ENCODE measurements around the gene SURF6.
"Not testable (repeated sequence)": the region's sequence is repeated elsewhere in the genome, so short reads cannot be mapped to it uniquely, and the experiment has no call there.

Gene SURF6

GRCh38 chr9:133346021-133346785 lies 10.2 kb upstream of the SURF6 start:
- no peak for DNase-seq

- no peak for DNase-seq
Measured at GRCh38 chr9:133345596-133345995, 9.6 kb upstream of the SURF6 start.

- DNase-seq: no peak
Measured at GRCh38 chr9:133344979-133345378, 9.0 kb upstream of the SURF6 start.

GRCh38 chr9:133344071-133344470 lies 8.1 kb upstream of the SURF6 start:
- DNase-seq: no peak

GRCh38 chr9:133342570-133342969 lies 6.6 kb upstream of the SURF6 start:
- no peak for DNase-seq

- DNase-seq: no peak
Measured at GRCh38 chr9:133342069-133342406, 6.0 kb upstream of the SURF6 start.

GRCh38 chr9:133341369-133342068 lies 5.5 kb upstream of the SURF6 start:
- no peak for DNase-seq

GRCh38 chr9:133340916-133341315 lies 4.9 kb upstream of the SURF6 start:
- no peak for DNase-seq

- DNase-seq: no peak
Measured at GRCh38 chr9:133340256-133340655, 4.3 kb upstream of the SURF6 start.

GRCh38 chr9:133339641-133340040 lies 3.7 kb upstream of the SURF6 start:
- DNase-seq: no peak

- DNase-seq: not testable (repeated sequence)
Measured at GRCh38 chr9:133334888-133335287, 1.1 kb downstream of the SURF6 start.

GRCh38 chr9:133334161-133334560 lies 1.8 kb downstream of the SURF6 start:
- DNase-seq: no peak

- no peak for DNase-seq
Measured at GRCh38 chr9:133333566-133333965, 2.4 kb downstream of the SURF6 start.

GRCh38 chr9:133333011-133333410 lies 3.0 kb downstream of the SURF6 start:
- no peak for DNase-seq

- DNase-seq: no peak
Measured at GRCh38 chr9:133332381-133332730, 3.6 kb downstream of the SURF6 start.

- DNase-seq: no peak
Measured at GRCh38 chr9:133331641-133332380, 4.2 kb downstream of the SURF6 start.

- no peak for DNase-seq
Measured at GRCh38 chr9:133331221-133331620, 4.8 kb downstream of the SURF6 start.

- DNase-seq: peak; percentile 8
Measured at GRCh38 chr9:133329306-133330156, 6.5 kb downstream of the SURF6 start.

GRCh38 chr9:133327834-133328484 lies 8.0 kb downstream of the SURF6 start:
- DNase-seq: no peak

- not testable (repeated sequence) for DNase-seq
Measured at GRCh38 chr9:133327021-133327420, 9.0 kb downstream of the SURF6 start.

- DNase-seq: no peak
Measured at GRCh38 chr9:133323991-133324703, 11.8 kb downstream of the SURF6 start.

- DNase-seq: no peak
Measured at GRCh38 chr9:133323211-133323610, 12.8 kb downstream of the SURF6 start.
